GM12878 (cell line): Measurements from ENCODE around the gene WNT3A. TPM values are rescaled to one million over a fixed set of nuclear protein-coding genes. Genes with fewer than 3 reads are reported as not detected.

ENCODE experiments used
- ATAC-seq: fragments of 200-7000 bp; cut with Tn5 transposase; 3 replicates; pipeline ENCODE4 v1.9.1; 2020; ENCODE audit warnings: mild to moderate bottlenecking, moderate library complexity
- BruUV-seq: library from RNA; stranded (reverse); fragments of 400-500 nt; replicated peaks from 2 replicates; lab custom pipeline; 2021; lab: Mats Ljungman, UMichigan
- CTCF ChIA-PET: fragments of 300-600 bp; sonication (Branson Sonifier 250); formaldehyde crosslinking; extraction: SDS; loops from one replicate; lab custom pipeline; 2021; ENCODE audit warnings: inconsistent platforms; lab: Yijun Ruan, JAX
- POLR2A ChIA-PET: fragments of 350-600 bp; formaldehyde crosslinking; extraction: SDS; loops from one replicate; lab custom pipeline; 2021; ENCODE audit warnings: inconsistent platforms; lab: Charles Lee
- RAD21 ChIA-PET: fragments of 300-600 bp; sonication (Branson Sonifier 250); formaldehyde crosslinking; loops from one replicate; lab custom pipeline; 2023; ENCODE audit warnings: antibody characterized with exemption; ENCODE audit not compliant: unreplicated experiment; lab: Charles Lee
- SMC1A ChIA-PET: fragments of 300-600 bp; sonication (Branson Sonifier 250); formaldehyde crosslinking; loops from one replicate; lab custom pipeline; 2023; ENCODE audit not compliant: unreplicated experiment, uncharacterized antibody; lab: Charles Lee
- DNase-seq: peaks from one replicate; pipeline ENCODE4 v3.0.0-alpha.2; 2011; ENCODE audit warnings: low read depth, low spot score
- FAIRE-seq: peaks from 3 replicates; lab custom pipeline; 2011; peaks lifted over from hg19 to GRCh38; lab: Jason Lieb, UNC
- H2AFZ ChIP-seq: 2 replicates; pipeline ENCODE4 v1.6.0; 2011; ENCODE audit warnings: low read depth, low read length, control low read depth; ENCODE audit not compliant: control insufficient read depth
- H3K27ac ChIP-seq: 2 replicates; pipeline ENCODE4 v1.5.1; 2011; ENCODE audit warnings: control low read depth; ENCODE audit not compliant: control insufficient read depth, insufficient read depth
- H3K27me3 ChIP-seq, 2 experiments: replicated peaks in 1 of 2; 2 replicates each; pipeline versions ENCODE4 v1.6.0 to v1.6.1; 2011; ENCODE audit warnings: low read length in 1 of 2; ENCODE audit not compliant: control insufficient read depth in 2 of 2, insufficient read depth in 2 of 2
- H3K36me3 ChIP-seq, 2 experiments: 2 replicates each; pipeline ENCODE4 v1.5.1; 2011; ENCODE audit warnings: low read length in 1 of 2; ENCODE audit not compliant: control insufficient read depth in 2 of 2, insufficient read depth in 2 of 2
- H3K4me1 ChIP-seq: 2 replicates; pipeline ENCODE4 v1.6.1; 2011; ENCODE audit warnings: mild to moderate bottlenecking, low read length, moderate library complexity, mixed read lengths; ENCODE audit not compliant: control insufficient read depth, insufficient read depth
- H3K4me2 ChIP-seq: 2 replicates; pipeline ENCODE4 v1.6.0; 2011; ENCODE audit warnings: control low read depth; ENCODE audit not compliant: control insufficient read depth, insufficient read depth
- H3K4me3 ChIP-seq: fragments of 200-600 bp; sonication (generic); 2 replicates; pipeline ENCODE4 v1.5.1; 2016
- H3K79me2 ChIP-seq: 2 replicates; pipeline ENCODE4 v1.6.0; 2011; ENCODE audit warnings: low read length; ENCODE audit not compliant: control insufficient read depth, insufficient read depth
- H3K9ac ChIP-seq: 2 replicates; pipeline ENCODE4 v1.8.0; 2011; ENCODE audit warnings: low read length, control low read depth, mixed read lengths; ENCODE audit not compliant: control insufficient read depth, insufficient read depth
- H3K9me3 ChIP-seq: replicated peaks from 3 replicates; pipeline ENCODE4 v1.5.1; 2011; ENCODE audit warnings: mild to moderate bottlenecking, low read length; ENCODE audit not compliant: control insufficient read depth, insufficient read depth
- H4K20me1 ChIP-seq: 2 replicates; pipeline ENCODE4 v1.6.0; 2011; ENCODE audit not compliant: control insufficient read depth, insufficient read depth
- PAX5 ChIP-seq: IDR thresholded peaks from 2 replicates; pipeline ENCODE4 v1.6.1; 2011; ENCODE audit warnings: low read depth, low read length, borderline replicate concordance
- POLR2A ChIP-seq: IDR thresholded peaks from 2 replicates; pipeline ENCODE4 v1.6.1; 2011; ENCODE audit warnings: low read depth, mild to moderate bottlenecking, low read length
- POLR2AphosphoS2 ChIP-seq: IDR thresholded peaks from 2 replicates; pipeline ENCODE4 v1.6.1; 2011; ENCODE audit warnings: low read depth, mild to moderate bottlenecking, low read length, improper control_type of control experiment, moderate library complexity
- RBBP5 ChIP-seq: fragments of 200-600 bp; sonication (generic); conservative IDR thresholded peaks from 2 replicates; pipeline ENCODE4 v1.6.1; 2016
- SMC3 ChIP-seq: IDR thresholded peaks from 2 replicates; pipeline ENCODE4 v1.6.1; 2011; ENCODE audit warnings: low read length, improper control_type of control experiment, borderline replicate concordance
- ZNF384 ChIP-seq: IDR thresholded peaks from 2 replicates; pipeline ENCODE4 v1.6.1; 2012; ENCODE audit warnings: low read depth, mild to moderate bottlenecking, low read length, improper control_type of control experiment, borderline replicate concordance
- WGBS: methylation state at CpG from one replicate; pipeline ENCODE4 v1.1.6; 2016; ENCODE audit warnings: low lambda C conversion rate; ENCODE audit not compliant: insufficient replicate concordance, insufficient coverage; ENCODE audit errors: missing lambda C conversion rate; 5-methylcytosine and 5-hydroxymethylcytosine counted together
- in situ Hi-C: fragments of 300-500 bp; cut with MboI; formaldehyde crosslinking; loops from 9 replicates; pipeline ENCODE4 v1.14.3; 2018; ENCODE audit warnings: mixed read lengths
- intact Hi-C: fragments of 100-400 bp; cut with micrococcal nuclease; formaldehyde crosslinking; loops from one replicate; pipeline ENCODE4 v1.14.2; 2022; ENCODE audit not compliant: unreplicated experiment
- polyA plus RNA-seq, 11 experiments: library from polyadenylated mRNA; depleted of rRNA in 4 of 11; unstranded in 6 of 11; stranded (reverse) in 5 of 11; fragments of >200 nt; fragmentation: Nextera tagmentation in 4 of 11; fragmentation: Illumina TruSeq in 1 of 11; extraction: Ambion mirVana in 4 of 11; extraction: Trizol in 1 of 11; gene quantifications; 1 replicate in 1 of 11; 2 replicates in 10 of 11; pipeline versions ENCODE4 v1.2.1 to v1.2.3, GENCODE V29; 2011 to 2016; ENCODE audit warnings: inconsistent platforms in 2 of 11, missing spikeins in 2 of 11, low read depth in 1 of 11
- total RNA-seq, 4 experiments: library from RNA; depleted of rRNA in 3 of 4; stranded (reverse); fragments of >200 nt in 3 of 4; fragmentation: Illumina TruSeq in 1 of 4; extraction: Trizol in 1 of 4; gene quantifications; 2 replicates each; pipeline versions ENCODE4 v1.2.1 to v1.2.3, GENCODE V29; 2013 to 2021

WNT3A gene
- total and polyA plus RNA-seq, 10 of the 15 experiments (the other 5 are each of a cell fraction or from before 2014, with no cell fraction given) = 0.16 TPM; not detected in 9

DNA sequence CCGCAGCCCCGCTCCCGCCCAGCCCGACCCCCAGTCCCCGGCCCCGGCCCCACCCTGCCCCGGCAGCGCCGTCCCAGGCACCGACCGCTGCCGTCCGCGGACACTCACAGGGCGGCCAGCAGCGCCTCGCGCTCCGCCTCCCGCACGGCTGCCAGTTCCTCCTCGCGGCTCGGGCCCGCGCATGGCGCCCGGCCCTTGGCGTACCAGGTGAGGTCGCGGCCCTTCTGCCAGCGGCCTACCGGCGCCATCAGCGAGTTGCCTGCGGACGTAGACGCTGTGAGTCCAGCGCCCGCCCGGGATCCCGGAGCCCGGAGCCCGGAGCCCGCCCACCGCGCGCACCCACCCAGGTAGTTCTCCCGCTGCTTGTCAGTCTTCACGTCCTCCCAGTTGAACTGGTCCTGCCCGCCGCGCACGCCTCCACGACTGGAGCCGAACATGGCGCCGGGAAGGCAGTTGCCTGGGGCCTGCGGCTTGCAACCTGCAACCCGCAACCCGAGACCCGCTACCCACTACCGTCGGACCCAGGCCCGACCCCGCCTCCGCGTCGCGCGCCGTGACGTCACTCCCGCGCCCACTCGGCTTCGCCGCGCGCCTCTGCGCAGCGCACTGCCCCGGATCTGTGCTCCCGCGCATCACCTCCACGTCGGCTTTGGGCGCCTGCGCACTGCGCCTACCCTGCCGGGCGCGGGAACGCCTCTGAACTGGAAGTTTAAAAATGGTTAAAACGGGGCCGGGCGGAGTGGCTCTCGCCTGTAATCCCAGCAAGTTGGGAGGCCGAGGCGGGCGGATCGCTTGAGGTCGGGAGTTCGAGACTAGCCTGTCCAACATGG, 96.2 kb downstream of the WNT3A start, which contains the start of gene C1orf35 (continued):
- peak; percentile 42; the same call in 1 of the 2 replicates for TF ChIP-seq PAX5
- TF ChIP-seq SMC3 = no peak

- DNase-seq (no peak), ATAC-seq (no peak)
- peaks cover 17% of the 10 kb centered on the region for H3K4me1 ChIP-seq
- CTCF ChIA-PET = no interaction called here
- in situ Hi-C loops = no loop called here
- TF ChIP-seq RBBP5 (no peak), ZNF384 (no peak), POLR2A (peak; percentile 65), POLR2AphosphoS2 (0 out of 2 replicates have a peak, but pooled peaks have one; percentile 64)
- TF ChIP-seq, all 136 proteins: peak for 2
- peaks cover 7 to 12% of the 10 kb centered on the region in 2 experiments; a peak in 3 of 4 replicates for H3K36me3 ChIP-seq
- intact Hi-C loops = no loop called here
- no peak overlapping the region for H2AFZ ChIP-seq
- ChIA-PET SMC1A (no interaction called here), POLR2A (interaction anchor here (1.9 kb wide), 1 partner anchor 61 kb away, joined by 4 read pairs; the partner anchor contains the start of gene IBA57), RAD21 (no interaction called here)
- no peak overlapping the region for H3K9ac ChIP-seq
- H4K20me1 ChIP-seq = no peaks in the 10 kb centered on the region
- peak overlapping the region; percentile 48 for H3K4me2 ChIP-seq
- no peak for FAIRE-seq
- BruUV-seq = no TSS peak
- no peaks in the 10 kb centered on the region for H3K27me3 ChIP-seq
- 60% methylated on average over 7 of the region's 7 CpGs for WGBS
- no peak overlapping the region for H3K27ac ChIP-seq
- H3K9me3 ChIP-seq = no peaks in the 10 kb centered on the region
- H3K79me2 ChIP-seq = peaks cover 27% of the 10 kb centered on the region
- no peak overlapping the region; the same call in 1 of the 2 replicates for H3K4me3 ChIP-seq
Measured at GRCh38 chr1:228104526-228105269, 97.9 kb downstream of the WNT3A start.
